Measurements from ENCODE around the gene SSTR3. TPM values are rescaled to one million over a fixed set of nuclear protein-coding genes. Genes with fewer than 3 reads are reported as not detected.
A peak's percentile ranks its signal among the peaks of the same experiment; 100 is the strongest.

The SSTR3 gene
- total RNA-seq, 1 donor from 2014 or later: not detected

GRCh38 chr22:37244922-37245722, 32.8 kb upstream of the SSTR3 start:
- peaks cover 7% of the 10 kb centered on the region for H3K4me1 Mint-ChIP-seq (ENCODE audit: low read depth, unreplicated experiment)
- H3K9me3 Mint-ChIP-seq (ENCODE audit: unreplicated experiment): no peaks in the 10 kb centered on the region
- Histone ChIP-seq H3K79me2 (ENCODE audit: insufficient read depth, low read length) (no peaks in the 10 kb centered on the region), H3K9me3 (ENCODE audit: insufficient read depth, low read depth, low read length) (no peaks in the 10 kb centered on the region), H3K9ac (ENCODE audit: low read length) (no peak overlapping the region), H3K4me1 (ENCODE audit: insufficient read depth, low read length) (peaks cover 26% of the 10 kb centered on the region), H3K4me2 (ENCODE audit: low read length) (no peak overlapping the region), H3K27me3 (ENCODE audit: insufficient read depth, low read length) (no peaks in the 10 kb centered on the region), H2AFZ (ENCODE audit: low read depth, low read length) (no peak overlapping the region), H4K20me1 (ENCODE audit: insufficient read depth, low read length) (no peaks in the 10 kb centered on the region), H3K4me3 (ENCODE audit: insufficient read depth, low read depth, low read length) (no peak overlapping the region), H3K36me3 (ENCODE audit: insufficient read depth, low read length) (no peaks in the 10 kb centered on the region), H3K27ac (ENCODE audit: low read depth, low read length) (no peak overlapping the region)
- TF ChIP-seq CTCF (IDR thresholded peaks at IDR 0.05; ENCODE audit: insufficient read depth, low read depth, low read length): no peak
- no peak for TF ChIP-seq EZH2 (IDR thresholded peaks at IDR 0.05; ENCODE audit: insufficient read depth, low read length)
- H3K27ac Mint-ChIP-seq (ENCODE audit: unreplicated experiment): no peak overlapping the region
- FAIRE-seq (no peak), DNase-seq (ENCODE audit: low read depth) (no peak)
- no peak overlapping the region for H3K4me3 Mint-ChIP-seq (ENCODE audit: unreplicated experiment)
- H3K36me3 Mint-ChIP-seq (ENCODE audit: low read depth, unreplicated experiment): no peaks in the 10 kb centered on the region
- H3K27me3 Mint-ChIP-seq (ENCODE audit: low read depth, unreplicated experiment): peaks cover 14% of the 10 kb centered on the region

- H3K4me1 Mint-ChIP-seq (ENCODE audit: low read depth, unreplicated experiment): peaks cover 7% of the 10 kb centered on the region
- DNase-seq (ENCODE audit: low read depth) (peak; percentile 39), FAIRE-seq (no peak)
- peaks cover 14% of the 10 kb centered on the region for H3K27me3 Mint-ChIP-seq (ENCODE audit: low read depth, unreplicated experiment)
- H3K4me3 Mint-ChIP-seq (ENCODE audit: unreplicated experiment): no peak within 1 kb of the TSS
- peak within 1 kb of the TSS; percentile 88 for H2AFZ ChIP-seq (ENCODE audit: low read depth, low read length)
- H3K27ac Mint-ChIP-seq (ENCODE audit: unreplicated experiment): no peak within 1 kb of the TSS
- H3K36me3 ChIP-seq (ENCODE audit: insufficient read depth, low read length): no peaks in the 10 kb centered on the region
- H3K4me2 ChIP-seq (ENCODE audit: low read length): peak within 1 kb of the TSS; percentile 86
- H3K27me3 ChIP-seq (ENCODE audit: insufficient read depth, low read length): no peaks in the 10 kb centered on the region
- no peaks in the 10 kb centered on the region for H4K20me1 ChIP-seq (ENCODE audit: insufficient read depth, low read length)
- peak within 1 kb of the TSS; percentile 50 for H3K4me3 ChIP-seq (ENCODE audit: insufficient read depth, low read depth, low read length)
- H3K9ac ChIP-seq (ENCODE audit: low read length): peak within 1 kb of the TSS; percentile 48
- no peaks in the 10 kb centered on the region for H3K79me2 ChIP-seq (ENCODE audit: insufficient read depth, low read length)
- H3K27ac ChIP-seq (ENCODE audit: low read depth, low read length): no peak within 1 kb of the TSS
- no peaks in the 10 kb centered on the region for H3K36me3 Mint-ChIP-seq (ENCODE audit: low read depth, unreplicated experiment)
- H3K4me1 ChIP-seq (ENCODE audit: insufficient read depth, low read length): peaks cover 26% of the 10 kb centered on the region
- H3K9me3 ChIP-seq (ENCODE audit: insufficient read depth, low read depth, low read length): no peaks in the 10 kb centered on the region
- TF ChIP-seq CTCF (IDR thresholded peaks at IDR 0.05; ENCODE audit: insufficient read depth, low read depth, low read length): no peak
- no peak for TF ChIP-seq EZH2 (IDR thresholded peaks at IDR 0.05; ENCODE audit: insufficient read depth, low read length)
- no peaks in the 10 kb centered on the region for H3K9me3 Mint-ChIP-seq (ENCODE audit: unreplicated experiment)
Measured at GRCh38 chr22:37244114-37244921, 32.0 kb upstream of the SSTR3 start, which contains the start of gene RAC2. TSS of gene RAC2 (minus strand) at chr22:37244269. CDS start at chr22:37244148, 121 bp downstream.
